Astrocyte (in vitro differentiated cells and primary cell): ENCODE results near the gene TEX19. TPM values are rescaled to one million over a fixed set of nuclear protein-coding genes. Genes with fewer than 3 reads are reported as not detected.

Source experiments
- DNase-seq: peaks from one replicate; pipeline ENCODE4 v3.0.0-alpha.2; 2010; ENCODE audit warnings: low read depth
- FAIRE-seq: peaks from 2 replicates; lab custom pipeline; 2011; peaks lifted over from hg19 to GRCh38; lab: Jason Lieb, UNC
- H2AFZ ChIP-seq: 2 replicates; pipeline ENCODE4 v1.6.0; 2012; ENCODE audit warnings: low read depth, low read length, inconsistent platforms
- H3K27ac ChIP-seq: 2 replicates; pipeline ENCODE4 v1.5.1; 2011; ENCODE audit warnings: low read depth, low read length, inconsistent platforms
- H3K27me3 ChIP-seq: 2 replicates; pipeline ENCODE4 v1.6.0; 2011; ENCODE audit warnings: low read length, inconsistent platforms; ENCODE audit not compliant: insufficient read depth
- H3K36me3 ChIP-seq: 2 replicates; pipeline ENCODE4 v1.5.1; 2011; ENCODE audit warnings: low read length, inconsistent platforms; ENCODE audit not compliant: insufficient read depth
- H3K4me1 ChIP-seq: 2 replicates; pipeline ENCODE4 v1.5.1; 2011; ENCODE audit warnings: low read length, inconsistent platforms; ENCODE audit not compliant: insufficient read depth
- H3K4me2 ChIP-seq: 2 replicates; pipeline ENCODE4 v1.6.0; 2012; ENCODE audit warnings: low read length, inconsistent platforms
- H3K4me3 ChIP-seq: 2 replicates; pipeline ENCODE4 v1.5.1; 2011; ENCODE audit warnings: low read depth, mild to moderate bottlenecking, low read length, inconsistent platforms; ENCODE audit not compliant: insufficient read depth
- H3K79me2 ChIP-seq: 2 replicates; pipeline ENCODE4 v1.6.0; 2012; ENCODE audit warnings: mild to moderate bottlenecking, low read length, inconsistent platforms; ENCODE audit not compliant: insufficient read depth
- H3K9ac ChIP-seq: 2 replicates; pipeline ENCODE4 v1.6.0; 2012; ENCODE audit warnings: mild to moderate bottlenecking, low read length, inconsistent platforms
- H3K9me3 ChIP-seq: 2 replicates; pipeline ENCODE4 v1.5.1; 2012; ENCODE audit warnings: low read depth, mild to moderate bottlenecking, low read length, inconsistent platforms; ENCODE audit not compliant: insufficient read depth
- H4K20me1 ChIP-seq: 2 replicates; pipeline ENCODE4 v1.6.0; 2012; ENCODE audit warnings: low read length, inconsistent platforms; ENCODE audit not compliant: insufficient read depth
- H3K27ac Mint-ChIP-seq: one replicate; pipeline ENCODE4 v1.8.0; 2021; ENCODE audit warnings: mild to moderate bottlenecking, mixed read lengths; ENCODE audit not compliant: unreplicated experiment
- H3K27me3 Mint-ChIP-seq: one replicate; pipeline ENCODE4 v1.8.0; 2021; ENCODE audit warnings: low read depth, mixed read lengths; ENCODE audit not compliant: unreplicated experiment
- H3K36me3 Mint-ChIP-seq: one replicate; pipeline ENCODE4 v1.8.0; 2021; ENCODE audit warnings: low read depth, mixed read lengths; ENCODE audit not compliant: unreplicated experiment
- H3K4me1 Mint-ChIP-seq: one replicate; pipeline ENCODE4 v1.8.0; 2021; ENCODE audit warnings: low read depth, mixed read lengths; ENCODE audit not compliant: unreplicated experiment
- H3K4me3 Mint-ChIP-seq: one replicate; pipeline ENCODE4 v1.8.0; 2021; ENCODE audit warnings: mild to moderate bottlenecking, moderate library complexity, mixed read lengths; ENCODE audit not compliant: unreplicated experiment
- H3K9me3 Mint-ChIP-seq: one replicate; pipeline ENCODE4 v1.8.0; 2021; ENCODE audit warnings: mild to moderate bottlenecking, mixed read lengths; ENCODE audit not compliant: unreplicated experiment
- CTCF ChIP-seq: IDR thresholded peaks from 2 replicates; pipeline ENCODE4 v1.5.1; 2011; ENCODE audit warnings: low read depth, mild to moderate bottlenecking, inconsistent platforms, low read length, moderate library complexity; ENCODE audit not compliant: insufficient read depth
- EZH2 ChIP-seq: IDR thresholded peaks from 2 replicates; pipeline ENCODE4 v1.6.1; 2012; ENCODE audit warnings: mild to moderate bottlenecking, low read length, inconsistent platforms; ENCODE audit not compliant: insufficient read depth
- total RNA-seq: library from RNA; stranded (reverse); gene quantifications from 2 replicates; pipeline ENCODE4 v1.2.1, GENCODE V29; 2021

The TEX19 gene
- total RNA-seq, 1 donor from 2014 or later = not detected

- peaks cover 3% of the 10 kb centered on the region for H3K36me3 ChIP-seq
- no peak for FAIRE-seq
Measured at GRCh38 chr17:82406131-82406671, 47.2 kb downstream of the TEX19 start.

GRCh38 chr17:82407255-82407654 is 48.2 kb downstream of the TEX19 start:
- Histone ChIP-seq H4K20me1 (peaks cover 36% of the 10 kb centered on the region), H3K79me2 (no peaks in the 10 kb centered on the region), H3K36me3 (no peaks in the 10 kb centered on the region), H3K27me3 (no peaks in the 10 kb centered on the region), H3K4me2 (peak overlapping the region; percentile 64), H3K27ac (no peak overlapping the region), H3K4me1 (peaks cover 8% of the 10 kb centered on the region), H2AFZ (no peak overlapping the region), H3K4me3 (no peak overlapping the region), H3K9me3 (no peaks in the 10 kb centered on the region), H3K9ac (peak overlapping the region; percentile 6)
- Mint-ChIP-seq H3K9me3 (no peaks in the 10 kb centered on the region), H3K27me3 (no peaks in the 10 kb centered on the region), H3K4me1 (peaks cover 9% of the 10 kb centered on the region), H3K36me3 (peaks cover 2% of the 10 kb centered on the region), H3K4me3 (no peak overlapping the region), H3K27ac (no peak overlapping the region)
- TF ChIP-seq EZH2 (no peak), CTCF (no peak)
- DNase-seq (peak; percentile 55), FAIRE-seq (no peak)

More at GRCh38 chr17:82406131-82406671, 47.2 kb downstream of the TEX19 start:
- H4K20me1 ChIP-seq = peaks cover 27% of the 10 kb centered on the region
- TF ChIP-seq EZH2 = no peak
- no peak for TF ChIP-seq CTCF
- H3K27me3 Mint-ChIP-seq = no peaks in the 10 kb centered on the region
- H3K9ac ChIP-seq = no peak overlapping the region
- no peak overlapping the region for H3K4me3 ChIP-seq
- H3K27ac ChIP-seq = no peak overlapping the region
- H3K9me3 ChIP-seq = no peaks in the 10 kb centered on the region
- DNase-seq = no peak
- H3K36me3 Mint-ChIP-seq = peaks cover 2% of the 10 kb centered on the region
- peaks cover 9% of the 10 kb centered on the region for H3K4me1 Mint-ChIP-seq
- H3K27ac Mint-ChIP-seq = no peak overlapping the region
- H3K4me2 ChIP-seq = no peak overlapping the region
- no peak overlapping the region for H3K4me3 Mint-ChIP-seq
- H3K79me2 ChIP-seq = no peaks in the 10 kb centered on the region
- H2AFZ ChIP-seq = no peak overlapping the region
- H3K9me3 Mint-ChIP-seq = no peaks in the 10 kb centered on the region
- H3K4me1 ChIP-seq = peaks cover 8% of the 10 kb centered on the region
- H3K27me3 ChIP-seq = no peaks in the 10 kb centered on the region

- no peak overlapping the region for H3K4me3 ChIP-seq
- no peak for TF ChIP-seq EZH2
- TF ChIP-seq CTCF = no peak
- H3K4me1 ChIP-seq = peaks cover 8% of the 10 kb centered on the region
- H3K36me3 Mint-ChIP-seq = peaks cover 2% of the 10 kb centered on the region
- H3K9me3 Mint-ChIP-seq = no peaks in the 10 kb centered on the region
- no peak for FAIRE-seq
- H2AFZ ChIP-seq = no peak overlapping the region
- no peak overlapping the region for H3K27ac Mint-ChIP-seq
- no peak overlapping the region for H3K27ac ChIP-seq
- no peak overlapping the region for H3K9ac ChIP-seq
- no peak overlapping the region for H3K4me2 ChIP-seq
- H3K4me1 Mint-ChIP-seq = peaks cover 7% of the 10 kb centered on the region
- no peak overlapping the region for H3K4me3 Mint-ChIP-seq
- H4K20me1 ChIP-seq = peaks cover 38% of the 10 kb centered on the region
- H3K9me3 ChIP-seq = no peaks in the 10 kb centered on the region
- H3K79me2 ChIP-seq = no peaks in the 10 kb centered on the region
- no peaks in the 10 kb centered on the region for H3K27me3 ChIP-seq
- no peaks in the 10 kb centered on the region for H3K36me3 ChIP-seq
- no peak for DNase-seq
- H3K27me3 Mint-ChIP-seq = no peaks in the 10 kb centered on the region
Measured at GRCh38 chr17:82408288-82408937, 49.4 kb downstream of the TEX19 start.
